ENCODE results near the gene ID1.

ID1 gene, protein sequence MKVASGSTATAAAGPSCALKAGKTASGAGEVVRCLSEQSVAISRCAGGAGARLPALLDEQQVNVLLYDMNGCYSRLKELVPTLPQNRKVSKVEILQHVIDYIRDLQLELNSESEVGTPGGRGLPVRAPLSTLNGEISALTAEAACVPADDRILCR

DNA sequence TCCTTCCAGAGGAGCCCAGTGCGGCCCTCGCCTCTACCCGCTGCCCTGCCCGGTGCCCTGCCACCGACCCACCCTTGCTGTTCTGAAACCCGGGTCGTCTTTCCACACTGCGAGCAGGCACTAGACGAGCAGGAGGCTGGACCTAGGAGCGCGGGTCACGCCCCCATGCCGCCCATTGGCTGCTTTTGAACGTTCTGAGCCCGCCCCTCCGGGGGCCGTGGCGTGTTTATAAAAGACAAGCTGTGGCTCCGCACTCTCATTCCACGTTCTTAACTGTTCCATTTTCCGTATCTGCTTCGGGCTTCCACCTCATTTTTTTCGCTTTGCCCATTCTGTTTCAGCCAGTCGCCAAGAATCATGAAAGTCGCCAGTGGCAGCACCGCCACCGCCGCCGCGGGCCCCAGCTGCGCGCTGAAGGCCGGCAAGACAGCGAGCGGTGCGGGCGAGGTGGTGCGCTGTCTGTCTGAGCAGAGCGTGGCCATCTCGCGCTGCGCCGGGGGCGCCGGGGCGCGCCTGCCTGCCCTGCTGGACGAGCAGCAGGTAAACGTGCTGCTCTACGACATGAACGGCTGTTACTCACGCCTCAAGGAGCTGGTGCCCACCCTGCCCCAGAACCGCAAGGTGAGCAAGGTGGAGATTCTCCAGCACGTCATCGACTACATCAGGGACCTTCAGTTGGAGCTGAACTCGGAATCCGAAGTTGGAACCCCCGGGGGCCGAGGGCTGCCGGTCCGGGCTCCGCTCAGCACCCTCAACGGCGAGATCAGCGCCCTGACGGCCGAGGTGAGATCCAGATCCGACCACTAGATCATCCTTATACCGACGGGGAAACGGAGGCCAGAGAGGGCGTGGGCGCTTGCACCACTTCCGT lies at the start of gene ID1:
Gene ID1, plus strand, starts transcription at position 259 of the 871 bp plus-strand sequence. Its CDS starts 99 bp downstream, at position 358.
- DNase-seq (ENCODE audit: low read depth) = peak; percentile 76

DNA sequence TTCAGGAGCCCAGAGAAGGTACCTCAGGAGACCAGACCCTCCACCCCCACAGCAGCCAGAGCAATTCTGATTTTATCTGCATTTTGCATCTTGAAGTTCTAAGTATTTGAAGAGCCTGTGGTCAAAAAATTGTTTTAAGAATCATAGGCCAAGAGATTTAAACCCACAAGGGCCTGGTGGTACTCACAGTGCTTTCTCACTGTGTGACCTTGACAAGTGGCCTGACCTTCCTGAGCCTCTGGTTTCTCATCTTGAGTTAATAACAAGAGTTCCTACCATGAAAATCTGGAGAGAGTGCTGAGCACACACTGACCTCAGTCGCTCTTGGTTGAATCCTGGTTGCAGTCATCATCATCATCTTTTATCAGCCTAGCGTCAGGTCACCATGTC lies 45.4 kb upstream of the ID1 start:
- no peak for DNase-seq (ENCODE audit: low read depth)

DNA sequence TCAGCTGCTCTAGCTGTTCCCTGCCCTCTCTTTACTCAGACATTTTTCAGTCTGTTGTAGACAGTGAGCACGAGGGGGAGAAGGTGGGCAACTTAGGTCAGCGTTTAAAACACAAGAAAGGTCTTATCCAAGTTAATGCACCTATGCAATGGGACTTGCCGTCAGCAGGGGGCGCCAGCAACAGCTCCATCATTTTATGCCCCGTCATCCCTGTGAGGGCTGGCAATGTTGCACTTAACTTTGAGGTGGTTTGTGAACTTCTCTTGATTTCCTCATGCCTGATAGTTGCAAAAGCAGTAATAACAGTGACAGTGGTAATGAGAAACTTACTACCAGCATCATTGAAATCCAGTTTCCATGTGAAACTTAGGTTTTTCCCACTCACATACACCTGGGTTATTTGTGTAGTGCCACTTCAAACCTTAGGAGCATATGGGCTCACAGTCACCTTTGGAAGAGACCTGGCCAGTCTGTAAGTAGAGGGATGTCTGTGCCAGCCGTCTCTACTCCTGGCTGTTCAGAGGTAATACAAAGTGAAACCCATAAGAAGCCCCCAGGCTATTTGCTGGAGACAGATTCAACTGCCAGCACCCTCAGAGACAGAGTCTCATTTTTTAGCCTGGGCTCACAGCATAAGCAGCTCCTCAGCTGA lies 44.9 kb upstream of the ID1 start:
- peak; percentile 68 for DNase-seq (ENCODE audit: low read depth)

DNA sequence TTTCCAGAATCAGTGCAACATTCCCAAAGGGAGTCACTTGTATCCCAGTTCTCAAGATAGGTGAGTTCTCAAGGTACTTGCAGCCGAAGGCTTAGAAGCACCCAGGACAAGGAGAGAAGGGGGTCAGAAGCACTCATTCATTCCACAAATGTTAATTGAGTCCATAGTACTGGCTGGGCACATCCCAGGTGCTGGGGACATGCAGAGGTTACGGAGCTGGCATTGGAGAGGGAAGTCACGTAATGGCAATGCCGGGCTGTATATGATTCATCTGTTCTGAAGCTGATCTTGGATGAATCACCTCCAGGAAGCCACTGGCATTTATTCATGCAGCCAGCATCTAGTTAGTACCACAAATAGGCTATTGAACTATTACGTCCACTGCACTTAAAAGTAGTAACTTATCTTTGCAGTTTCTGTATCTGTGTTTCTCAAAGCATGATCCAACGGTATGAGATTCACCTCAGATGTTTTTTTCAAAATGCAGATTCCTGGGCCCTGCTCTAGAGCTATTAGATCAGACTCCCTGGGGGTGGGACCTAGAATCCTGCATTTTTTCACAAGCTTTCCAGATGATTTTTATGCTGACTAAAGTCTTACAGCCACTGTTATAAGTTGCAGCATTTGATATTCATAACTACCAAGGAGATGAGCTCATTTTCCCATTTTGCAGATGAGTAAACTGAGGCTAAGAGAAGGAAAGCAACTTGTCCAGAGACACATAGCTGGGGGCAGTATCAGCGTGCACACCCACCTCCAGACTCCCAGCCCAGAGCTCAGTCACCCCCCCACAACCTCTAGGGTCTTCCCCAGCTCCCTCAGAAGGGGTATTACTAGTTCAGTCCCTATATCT lies 44.1 kb upstream of the ID1 start:
- no peak for DNase-seq (ENCODE audit: low read depth)

DNA sequence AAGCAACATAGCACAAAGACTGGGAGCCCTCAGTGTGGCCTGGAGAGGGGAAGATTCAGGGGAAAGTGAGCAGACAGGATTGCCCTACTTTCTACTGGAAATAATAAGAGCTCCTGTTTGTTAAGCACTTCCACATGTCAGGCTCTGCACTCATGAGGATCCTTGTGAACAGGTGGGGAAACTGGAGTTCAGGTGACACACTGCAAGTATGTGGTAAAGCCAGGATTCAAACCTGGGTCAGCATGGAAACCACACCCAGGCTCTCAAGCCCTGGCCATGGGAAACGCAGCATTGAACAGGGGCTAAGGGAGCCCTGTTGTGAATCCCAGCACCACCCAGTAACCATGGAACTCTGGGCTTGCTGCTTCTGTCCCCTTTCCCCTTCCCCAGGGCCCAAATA lies 42.8 kb upstream of the ID1 start:
- no peak for DNase-seq (ENCODE audit: low read depth)

DNA sequence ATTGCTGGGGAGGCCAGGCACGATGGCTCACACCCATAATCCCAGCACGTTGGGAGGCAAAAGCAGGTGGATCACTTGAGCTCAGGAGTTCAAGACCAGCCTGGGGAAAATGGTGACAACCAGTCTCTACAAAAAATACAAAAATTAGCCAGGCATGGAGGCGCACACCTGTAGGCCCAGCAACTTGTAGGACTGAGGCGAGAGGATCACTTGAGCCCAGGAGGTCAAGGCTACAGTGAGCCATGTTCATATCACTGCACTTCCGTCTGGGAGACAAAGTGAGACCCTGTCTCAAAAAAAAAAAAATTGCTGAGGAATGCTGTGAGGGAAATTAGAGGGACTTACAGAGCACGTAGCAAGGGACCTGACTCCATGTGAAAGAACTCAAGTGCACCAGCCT lies 40.8 kb upstream of the ID1 start:
- no peak for DNase-seq (ENCODE audit: low read depth)

DNA sequence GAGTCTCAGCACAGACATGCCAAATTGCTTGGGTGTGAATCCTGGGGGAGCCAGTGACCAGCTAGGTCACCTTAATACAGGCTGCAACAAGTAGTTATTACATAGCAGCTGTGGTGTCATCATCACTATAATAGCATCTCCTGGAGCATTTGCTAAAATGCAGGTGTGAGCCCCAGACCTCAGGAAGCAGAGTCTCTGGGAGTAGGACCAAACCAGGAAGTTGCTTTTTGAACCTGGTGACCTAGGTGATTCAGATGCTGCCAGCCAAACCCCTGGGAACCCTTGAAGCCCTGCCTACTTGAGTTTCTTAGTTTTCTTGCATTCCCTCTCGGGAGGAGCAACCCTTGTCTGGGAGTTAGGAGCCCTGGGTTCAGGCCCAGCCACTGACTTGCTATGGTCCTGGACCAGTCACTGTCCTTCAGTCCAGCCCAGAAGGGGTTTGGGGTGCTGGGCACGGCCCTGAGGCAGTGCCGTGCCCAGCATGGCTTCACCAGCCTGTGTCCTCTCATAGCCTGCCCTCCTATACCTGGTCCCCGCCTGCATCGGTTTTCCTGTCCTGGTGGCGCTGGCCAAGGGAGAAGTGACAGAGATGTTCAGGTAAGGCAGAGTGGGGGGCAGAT lies 39.3 kb upstream of the ID1 start:
- no peak for DNase-seq (ENCODE audit: low read depth)

DNA sequence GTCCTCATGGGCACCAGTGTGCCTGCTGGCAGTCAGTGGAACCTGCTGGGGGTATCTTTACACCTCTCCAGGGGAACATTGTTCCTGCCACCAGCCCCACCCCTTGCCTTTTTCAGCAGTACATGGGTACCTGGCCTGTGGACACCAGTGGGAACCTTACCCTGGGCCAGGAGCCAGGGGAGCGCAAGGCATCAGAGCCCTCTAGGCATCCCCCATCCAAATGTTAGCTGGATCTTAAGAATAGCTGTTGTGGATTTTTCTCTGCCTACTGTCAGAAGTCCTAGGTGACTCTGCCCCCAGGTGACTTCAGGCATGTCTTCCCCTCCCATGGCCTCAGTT lies 38.8 kb upstream of the ID1 start:
- no peak for DNase-seq (ENCODE audit: low read depth)

DNA sequence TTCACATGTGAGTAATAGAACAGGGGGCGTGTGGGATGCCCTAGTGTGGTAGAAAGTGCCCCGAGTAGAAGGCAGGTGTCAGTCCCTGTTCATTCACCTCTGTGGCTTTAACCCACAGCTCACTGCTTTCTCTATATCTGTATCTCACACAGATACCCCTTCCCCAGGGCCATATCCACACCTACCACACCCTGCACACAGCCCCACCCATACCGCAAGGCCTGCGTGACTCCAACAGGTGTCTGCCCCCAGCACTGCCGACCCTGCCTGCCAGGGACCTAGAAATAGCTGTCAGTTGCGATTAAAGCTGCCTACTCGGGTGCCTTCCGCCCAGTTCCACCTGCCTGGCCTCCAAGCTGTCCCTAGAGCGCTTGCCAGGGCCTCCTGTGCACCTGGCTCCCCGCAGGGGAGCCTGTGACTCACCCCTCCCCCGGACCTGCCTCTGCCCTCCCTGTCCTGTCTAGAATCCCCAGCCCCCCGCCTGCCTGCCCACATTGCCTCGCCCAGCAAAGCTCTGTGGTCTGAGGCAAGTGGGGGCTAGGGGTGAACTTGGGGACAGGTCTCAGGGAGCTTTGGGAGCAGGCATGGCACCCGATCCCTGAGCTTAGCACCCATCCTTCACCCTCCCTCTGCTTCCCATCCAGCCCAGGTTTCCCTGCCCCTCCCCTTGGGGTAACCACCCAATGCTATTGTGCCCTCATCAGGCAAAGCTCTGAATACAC lies 38.3 kb upstream of the ID1 start:
- DNase-seq (ENCODE audit: low read depth) = no peak

DNA sequence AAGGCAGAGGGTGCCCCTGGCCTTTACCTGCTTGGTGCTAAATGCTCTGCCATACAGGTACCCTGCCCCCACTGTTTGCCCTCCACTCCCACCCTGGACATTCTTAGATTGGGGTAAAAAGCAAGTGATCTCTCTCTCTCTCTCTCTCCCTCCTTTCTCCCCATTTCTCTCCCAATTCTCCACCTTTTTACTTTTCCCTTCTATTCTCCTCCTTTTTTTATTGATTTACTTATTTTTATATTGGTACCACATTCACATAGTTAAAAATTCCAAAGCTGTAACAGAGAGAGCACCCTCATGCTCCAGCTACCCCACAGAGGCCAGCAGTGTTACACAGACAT lies 37.7 kb upstream of the ID1 start:
- DNase-seq (ENCODE audit: low read depth) = no peak

DNA sequence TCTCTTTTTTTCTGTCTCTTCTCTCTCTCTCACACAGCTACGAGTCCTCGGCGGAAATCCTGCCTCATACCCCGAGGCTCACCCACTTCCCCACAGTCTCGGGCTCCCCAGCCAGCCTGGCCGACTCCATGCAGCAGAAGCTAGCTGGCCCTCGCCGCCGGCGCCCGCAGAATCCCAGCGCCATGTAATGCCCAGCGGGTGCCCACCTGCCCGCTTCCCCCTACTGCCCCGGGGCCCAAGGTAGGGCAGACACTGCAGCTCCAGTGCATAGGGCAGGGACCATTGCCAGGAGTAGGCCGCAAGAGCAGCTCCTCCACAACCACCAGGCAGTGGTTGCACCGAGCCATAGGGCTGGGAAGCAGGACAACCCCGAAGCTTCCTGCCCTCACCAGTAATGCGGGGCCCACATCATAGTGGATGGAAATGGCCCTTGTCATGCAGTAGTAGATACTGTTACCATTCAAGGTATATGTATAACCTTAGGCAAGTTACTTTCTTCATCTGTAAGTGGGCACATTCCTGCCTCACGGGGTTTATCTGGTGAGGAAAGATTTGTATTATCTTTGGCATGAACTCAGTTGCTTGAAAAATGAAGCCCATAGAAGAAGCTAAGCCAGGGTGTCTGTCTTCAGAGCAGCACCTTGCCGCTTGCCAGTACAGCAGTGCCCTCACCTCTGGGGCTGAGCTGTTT lies 36.9 kb upstream of the ID1 start:
- DNase-seq (ENCODE audit: low read depth) = no peak

DNA sequence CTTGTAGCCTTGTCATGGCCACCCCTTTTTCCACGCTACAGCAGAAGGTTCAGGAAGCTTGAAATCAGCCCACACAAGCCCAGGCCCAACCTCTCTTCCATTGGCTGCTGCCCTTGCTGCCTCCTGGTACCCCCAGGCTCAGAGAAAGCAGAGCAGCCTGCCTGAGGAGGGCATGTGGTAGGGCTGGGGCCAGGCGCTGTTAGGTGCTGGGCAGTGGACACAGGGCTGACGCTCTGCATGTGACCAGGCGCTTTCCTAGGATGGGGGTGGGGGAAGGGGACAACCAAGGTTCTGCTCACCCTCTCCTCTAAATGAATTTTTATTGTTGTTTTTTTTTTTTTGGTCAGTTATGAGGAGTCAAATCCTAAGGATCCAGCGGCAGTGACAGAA lies 36.3 kb upstream of the ID1 start:
- no peak for DNase-seq (ENCODE audit: low read depth)

DNA sequence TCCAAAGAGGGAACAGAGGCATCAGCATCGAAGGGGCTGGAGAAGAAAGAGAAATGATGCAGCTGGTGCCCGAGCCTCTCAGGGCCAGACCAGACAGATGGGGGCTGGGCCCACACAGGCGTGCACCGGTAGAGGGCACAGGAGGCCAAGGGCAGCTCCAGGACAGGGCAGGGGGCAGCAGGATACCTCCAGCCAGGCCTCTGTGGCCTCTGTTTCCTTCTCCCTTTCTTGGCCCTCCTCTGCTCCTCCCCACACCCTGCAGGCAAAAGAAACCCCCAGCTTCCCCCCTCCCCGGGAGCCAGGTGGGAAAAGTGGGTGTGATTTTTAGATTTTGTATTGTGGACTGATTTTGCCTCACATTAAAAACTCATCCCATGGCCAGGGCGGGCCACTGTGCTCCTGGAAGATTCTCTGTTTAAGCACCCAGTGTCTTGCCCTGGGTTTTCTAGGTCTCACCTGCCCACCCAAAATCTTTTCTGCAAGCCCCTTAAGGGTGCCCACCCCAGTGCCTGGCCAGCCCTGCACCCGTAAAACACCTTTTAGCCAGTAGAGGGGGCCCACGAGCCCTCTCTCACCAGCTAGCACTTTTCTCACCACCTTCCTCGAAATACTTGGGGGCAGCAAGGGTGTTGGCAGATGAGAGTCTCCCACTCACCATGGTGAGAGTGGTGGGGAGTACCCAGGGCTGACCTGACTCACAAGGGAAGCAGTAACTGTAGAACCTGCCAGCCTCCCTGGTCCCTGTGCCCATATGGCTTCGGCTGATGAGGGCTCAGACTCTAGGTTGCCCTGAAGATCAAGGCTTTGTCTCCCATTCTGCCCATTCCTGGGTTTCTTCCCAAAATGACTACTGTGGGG lies 35.7 kb upstream of the ID1 start:
- peak; percentile 55 for DNase-seq (ENCODE audit: low read depth)

DNA sequence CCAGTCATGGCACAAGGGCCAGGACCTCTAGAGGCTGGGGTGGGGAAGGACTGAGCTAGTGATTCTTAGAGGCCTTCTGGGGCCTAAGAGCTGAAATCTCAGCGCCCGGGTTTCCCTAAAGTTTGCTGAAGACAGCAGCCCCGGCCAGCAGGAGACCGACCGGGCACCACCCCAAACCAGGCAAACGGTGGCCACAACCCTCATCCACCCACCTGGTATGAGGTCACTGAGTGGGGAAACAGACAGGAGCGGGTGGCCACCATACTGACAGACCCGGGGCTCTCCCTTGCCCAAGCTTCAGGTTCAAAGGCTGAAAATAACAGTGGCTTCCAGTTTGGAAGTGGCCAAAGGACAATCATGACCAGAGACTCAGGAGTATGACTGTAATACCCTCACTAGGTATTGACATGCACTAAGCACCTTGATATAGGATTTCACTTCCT lies 35.0 kb upstream of the ID1 start:
- no peak for DNase-seq (ENCODE audit: low read depth)

DNA sequence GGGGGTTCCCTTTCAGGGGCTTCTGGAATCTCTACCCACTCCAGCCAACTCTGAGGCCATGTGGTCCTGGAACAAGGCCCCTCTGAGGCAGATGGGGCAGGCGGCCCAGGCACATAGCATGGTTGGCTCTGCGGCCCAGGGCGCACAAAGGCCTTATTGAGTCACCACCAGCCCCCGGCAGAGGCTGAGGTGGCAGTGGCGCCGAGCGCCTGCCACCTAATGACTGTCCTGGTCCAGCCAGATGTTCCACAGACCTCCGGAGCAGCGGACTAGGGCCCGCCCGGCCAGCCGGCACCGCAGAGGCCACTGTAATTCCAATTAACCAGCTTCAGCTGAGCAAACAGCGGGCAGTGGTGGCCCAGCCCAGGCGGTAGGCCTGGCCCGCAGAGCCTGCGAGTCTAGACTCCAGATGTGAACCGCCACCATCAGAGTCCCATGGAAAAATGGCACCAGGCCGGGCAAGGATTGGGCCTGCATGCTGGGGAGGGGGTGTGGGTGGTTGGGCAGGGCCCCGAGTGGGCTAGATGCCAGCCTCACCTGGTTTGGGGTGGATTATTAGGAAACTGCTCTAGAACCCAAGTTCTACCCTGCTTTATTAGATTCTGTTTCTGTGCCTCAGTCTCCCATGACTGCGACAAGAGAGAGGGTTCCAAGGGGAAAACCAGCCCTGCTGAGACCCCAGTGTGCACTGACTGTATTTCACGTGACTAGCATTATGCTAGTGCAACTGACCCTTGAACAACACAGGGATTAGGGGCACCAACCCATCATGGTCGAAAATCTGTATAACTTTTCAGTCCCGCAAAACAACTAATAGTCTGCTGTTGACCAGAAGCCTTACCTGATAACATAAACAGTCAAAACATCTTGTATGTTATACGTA lies 34.1 kb upstream of the ID1 start:
- no peak for DNase-seq (ENCODE audit: low read depth)

DNA sequence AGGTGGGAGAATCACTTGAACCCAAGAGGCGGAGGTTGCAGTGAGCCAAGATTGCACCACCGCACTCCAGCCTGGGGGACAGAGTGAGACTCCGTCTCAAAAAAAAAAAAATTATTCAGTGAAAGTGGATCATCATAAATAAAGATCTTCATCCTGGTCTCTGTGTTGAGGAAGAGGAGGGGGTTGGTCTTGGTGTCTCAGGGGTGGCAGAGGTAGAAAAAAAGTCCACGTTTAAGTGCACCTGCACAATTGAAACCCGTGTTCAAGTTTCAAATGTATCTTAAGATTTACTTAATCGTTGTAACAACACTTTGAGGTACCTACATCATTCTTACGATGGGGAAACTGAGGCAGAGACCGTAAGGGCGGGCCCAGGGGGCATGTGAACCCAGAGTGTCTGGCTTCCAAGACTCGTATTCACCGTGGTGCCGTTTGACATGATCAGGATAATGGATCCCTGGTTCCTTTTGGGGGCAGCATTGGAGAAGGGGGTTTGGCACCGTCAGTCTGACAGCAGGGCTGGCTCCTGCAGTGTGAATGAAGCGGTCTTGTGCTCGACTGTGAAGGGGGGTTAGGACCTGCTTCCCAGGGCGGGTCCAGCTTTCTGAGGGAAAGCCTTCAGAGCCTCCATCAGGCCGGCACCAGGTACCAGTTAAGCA lies 32.9 kb upstream of the ID1 start:
- DNase-seq (ENCODE audit: low read depth) = no peak

DNA sequence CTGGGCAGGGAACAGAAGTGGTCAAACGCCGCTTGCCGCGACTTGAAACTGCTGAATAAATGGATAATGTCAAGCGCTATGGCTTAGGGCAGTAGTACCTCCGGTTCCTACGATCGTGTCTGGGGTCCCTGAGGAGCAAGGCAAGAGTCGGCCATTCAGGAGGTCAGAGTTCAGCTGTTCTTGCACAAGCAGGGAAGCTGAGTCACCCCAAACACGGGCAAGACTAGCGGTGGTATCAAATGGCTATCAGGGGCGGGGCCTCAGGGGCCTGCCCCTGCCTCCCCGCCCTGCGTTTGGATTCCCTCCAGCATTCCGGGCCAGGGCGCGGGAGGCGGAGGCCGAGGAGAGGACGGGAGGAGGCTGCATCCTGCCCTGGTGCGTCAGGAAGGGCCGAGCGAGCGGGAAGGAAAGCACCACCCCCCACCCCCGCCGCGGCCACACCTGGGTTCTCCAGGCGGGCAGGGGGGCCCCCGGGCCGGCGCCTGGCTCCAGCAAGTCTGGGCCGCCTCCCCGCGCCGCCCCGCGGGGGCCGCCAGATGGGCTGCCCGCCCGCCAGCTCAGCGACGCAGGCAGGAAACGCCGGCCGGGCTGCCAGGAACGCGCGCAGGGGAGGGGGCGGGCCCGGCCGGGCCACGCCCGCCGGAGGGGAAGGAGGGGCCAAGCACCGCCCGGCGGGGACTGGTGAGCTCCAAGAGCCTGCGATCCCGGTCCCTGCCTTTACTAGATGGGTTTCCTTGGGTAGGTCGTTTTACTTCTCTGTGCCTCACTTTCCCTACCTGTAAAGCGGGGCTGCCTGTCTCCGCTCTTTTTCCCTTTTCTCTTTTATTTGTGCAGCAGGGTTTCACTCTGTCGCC lies 32.2 kb upstream of the ID1 start:
- DNase-seq (ENCODE audit: low read depth) = peak; percentile 77
